Measurements from ENCODE around the gene WDR88.
A peak's percentile ranks its signal among the peaks of the same experiment; 100 is the strongest.
"Not testable (repeated sequence)": the region's sequence is repeated elsewhere in the genome, so short reads cannot be mapped to it uniquely, and the experiment has no call there.

WDR88 gene

GRCh38 chr19:33221638-33222037 lies 89.7 kb downstream of the WDR88 start:
- in situ Hi-C loops (cut with HindIII; ENCODE audit: low sequenced_read_pairs) = no loop called here
- peak; percentile 14 for DNase-seq (ENCODE audit: low read depth, low spot score)
- no peak for TF ChIP-seq CTCF (IDR thresholded peaks at IDR 0.05; ENCODE audit: low read depth, low read length)
- no peak overlapping the region for H3K4me3 ChIP-seq (ENCODE audit: low read depth, low read length)

GRCh38 chr19:33222255-33222654 lies 90.3 kb downstream of the WDR88 start:
- H3K4me3 ChIP-seq (ENCODE audit: low read depth, low read length); DNase-seq (ENCODE audit: low read depth, low spot score); in situ Hi-C loops (cut with HindIII; ENCODE audit: low sequenced_read_pairs): not testable (repeated sequence)

DNA sequence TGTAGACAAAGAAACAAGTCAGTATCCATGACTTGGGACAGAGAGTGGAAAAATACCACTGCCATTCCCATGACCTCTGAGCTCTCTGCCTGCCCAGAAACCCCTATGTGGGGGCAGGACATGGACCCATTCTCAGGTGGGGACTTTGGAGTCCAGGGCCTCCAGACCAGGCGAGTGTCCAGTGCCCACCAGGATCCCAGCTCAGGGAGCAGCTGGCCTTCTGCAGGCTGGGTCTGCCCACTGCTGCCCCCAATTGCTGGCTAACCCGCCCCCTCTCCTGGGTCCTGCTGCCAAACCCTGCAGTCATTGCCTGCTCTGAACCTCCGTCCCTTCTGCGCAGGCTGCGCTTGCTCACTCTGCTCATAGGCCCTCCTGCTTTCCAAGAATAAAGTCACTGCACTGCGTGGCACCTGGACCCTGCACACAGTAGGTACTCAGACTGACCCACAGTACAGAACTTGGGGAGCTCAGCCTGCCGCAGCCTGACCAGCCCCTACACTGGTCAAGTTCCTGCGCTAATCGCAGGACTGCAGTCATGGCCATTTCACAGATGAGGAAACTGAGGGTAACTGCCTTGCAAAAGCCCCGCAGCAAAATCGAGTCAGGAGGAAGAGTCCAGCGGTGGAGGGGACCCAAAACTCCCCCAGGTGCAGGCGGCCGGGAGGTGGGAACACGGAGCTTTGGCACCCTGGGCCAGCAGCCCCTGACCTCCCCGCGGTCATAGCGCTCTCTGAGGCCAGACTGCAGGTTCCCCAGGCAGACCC lies 93.0 kb downstream of the WDR88 start:
- TF ChIP-seq CTCF (IDR thresholded peaks at IDR 0.05; ENCODE audit: low read depth, low read length) = no peak
- H3K4me3 ChIP-seq (ENCODE audit: low read depth, low read length) = no peak overlapping the region
- no peak for DNase-seq (ENCODE audit: low read depth, low spot score)
- in situ Hi-C loops (cut with HindIII; ENCODE audit: low sequenced_read_pairs) = no loop called here
